Endothelial cell of umbilical vein (primary cell): ENCODE measurements around the gene PACS1. TPM values are rescaled to one million over a fixed set of nuclear protein-coding genes. Genes with fewer than 3 reads are reported as not detected.

Source experiments
- BruUV-seq: library from RNA; stranded (reverse); fragments of 400-500 nt; replicated peaks from 2 replicates; lab custom pipeline; 2021; lab: Mats Ljungman, UMichigan
- CTCF ChIA-PET: fragments of 300-600, 350-600 bp; sonication (Branson Sonifier 250); formaldehyde crosslinking; loops from one replicate; lab custom pipeline; 2021; ENCODE audit warnings: antibody characterized with exemption, inconsistent platforms; lab: Charles Lee
- POLR2A ChIA-PET: fragments of 300-600, 350-600 bp; sonication (Branson Sonifier 250); formaldehyde crosslinking; loops from one replicate; lab custom pipeline; 2021; ENCODE audit warnings: antibody characterized with exemption, inconsistent platforms; lab: Charles Lee
- DNase-seq: peaks from one replicate; pipeline ENCODE4 v3.0.0-alpha.2; 2011; ENCODE audit warnings: low read depth, low spot score
- FAIRE-seq: peaks from 2 replicates; lab custom pipeline; 2011; peaks lifted over from hg19 to GRCh38; lab: Jason Lieb, UNC
- H2AFZ ChIP-seq: 2 replicates; pipeline ENCODE4 v1.6.0; 2012; ENCODE audit warnings: low read depth, low read length, control low read depth, inconsistent platforms
- H3K27ac ChIP-seq: 2 replicates; pipeline ENCODE4 v1.5.1; 2011; ENCODE audit warnings: low read depth, mild to moderate bottlenecking, control low read depth, low read length, moderate library complexity; ENCODE audit not compliant: insufficient read depth
- H3K27me3 ChIP-seq, 2 experiments: 2 replicates each; pipeline versions ENCODE4 v1.6.0 to v1.6.1; 2011; ENCODE audit warnings: low read length in 2 of 2, mixed read lengths in 1 of 2; ENCODE audit not compliant: control insufficient read depth in 2 of 2, insufficient read depth in 2 of 2
- H3K36me3 ChIP-seq, 2 experiments: 2 replicates in 1 of 2; 3 replicates in 1 of 2; pipeline ENCODE4 v1.5.1; 2011; ENCODE audit warnings: low read length in 2 of 2, mild to moderate bottlenecking in 1 of 2, moderate library complexity in 1 of 2; ENCODE audit not compliant: control insufficient read depth in 2 of 2, insufficient read depth in 2 of 2; ENCODE audit errors: extremely low read depth in 1 of 2
- H3K4me1 ChIP-seq: 3 replicates; pipeline ENCODE4 v1.5.1; 2011; ENCODE audit warnings: mild to moderate bottlenecking, low read length; ENCODE audit not compliant: control insufficient read depth, insufficient read depth; ENCODE audit errors: extremely low read depth
- H3K4me2 ChIP-seq: 2 replicates; pipeline ENCODE4 v1.6.1; 2011; ENCODE audit warnings: low read length, control low read depth, mixed read lengths; ENCODE audit not compliant: insufficient read depth
- H3K4me3 ChIP-seq, 3 experiments: fragments of 200-600 bp in 1 of 3; sonication (generic), shearing (Covaris generic) in 1 of 3; replicated peaks in 1 of 3; 2 replicates each; pipeline ENCODE4 v1.5.1; 2011 to 2016; ENCODE audit warnings: control low read depth in 3 of 3, low read length in 3 of 3, mild to moderate bottlenecking in 2 of 3, inconsistent platforms in 1 of 3, low read depth in 1 of 3, moderate library complexity in 1 of 3; ENCODE audit not compliant: insufficient read depth in 1 of 3
- H3K79me2 ChIP-seq: 2 replicates; pipeline ENCODE4 v1.6.0; 2012; ENCODE audit warnings: low read length, inconsistent platforms; ENCODE audit not compliant: control insufficient read depth, insufficient read depth
- H3K9ac ChIP-seq: replicated peaks from 2 replicates; pipeline ENCODE3; 2011; ENCODE audit warnings: low read length, control low read depth; ENCODE audit not compliant: insufficient read depth; ENCODE audit errors: extremely low read depth
- H3K9me1 ChIP-seq: replicated peaks from 3 replicates; pipeline ENCODE4 v1.6.0; 2011; ENCODE audit warnings: mild to moderate bottlenecking, low read length; ENCODE audit not compliant: control insufficient read depth, insufficient read depth; ENCODE audit errors: extremely low read depth
- H3K9me3 ChIP-seq: replicated peaks from 2 replicates; pipeline ENCODE4 v1.5.1; 2012; ENCODE audit warnings: low read length, inconsistent platforms; ENCODE audit not compliant: control insufficient read depth, insufficient read depth
- H4K20me1 ChIP-seq: replicated peaks from 2 replicates; pipeline ENCODE3; 2011; ENCODE audit warnings: mild to moderate bottlenecking, low read length; ENCODE audit not compliant: control insufficient read depth, insufficient read depth; ENCODE audit errors: extremely low read depth
- FOS ChIP-seq: IDR thresholded peaks from 2 replicates; pipeline ENCODE4 v1.6.1; 2011; ENCODE audit warnings: mild to moderate bottlenecking, low read length, moderate library complexity, borderline replicate concordance; ENCODE audit not compliant: insufficient read depth
- GATA2 ChIP-seq: IDR thresholded peaks from 2 replicates; pipeline ENCODE4 v1.7.0; 2011; ENCODE audit warnings: low read depth, mild to moderate bottlenecking, moderate library complexity, mixed read lengths, low read length; ENCODE audit not compliant: insufficient read length, insufficient read depth
- JUN ChIP-seq: IDR thresholded peaks from 2 replicates; pipeline ENCODE4 v1.6.1; 2011; ENCODE audit warnings: borderline replicate concordance, low read depth; ENCODE audit not compliant: insufficient read length, insufficient read depth
- MYC ChIP-seq: IDR thresholded peaks from one replicate; pipeline ENCODE4 v1.6.1; 2011; ENCODE audit warnings: mild to moderate bottlenecking, low read depth, low read length
- POLR2A ChIP-seq: IDR thresholded peaks from 2 replicates; pipeline ENCODE4 v1.6.1; 2012; ENCODE audit warnings: low read depth, mild to moderate bottlenecking, control low read depth, low read length
- POLR2AphosphoS5 ChIP-seq: IDR thresholded peaks from 2 replicates; pipeline ENCODE4 v1.6.1; 2012; ENCODE audit warnings: low read depth, mild to moderate bottlenecking, control low read depth, low read length, moderate library complexity; ENCODE audit not compliant: insufficient read depth
- dilution Hi-C: fragments of 300-500 bp; cut with MboI; formaldehyde crosslinking; loops from one replicate; pipeline ENCODE4 v1.15.0; 2019; ENCODE audit warnings: low sequenced_read_pairs; ENCODE audit not compliant: extremely low pct_ligation_motif_present
- intact Hi-C: fragments of 100-400 bp; cut with micrococcal nuclease; formaldehyde crosslinking; loops from one replicate; pipeline ENCODE4 v1.10.0; 2022
- polyA plus RNA-seq, 4 experiments: library from polyadenylated mRNA; depleted of rRNA in 3 of 4; stranded (reverse) in 3 of 4; unstranded in 1 of 4; fragments of >200 nt; gene quantifications; 2 replicates each; pipeline versions ENCODE4 v1.2.1 to v1.2.3, GENCODE V29; 2011 to 2012; ENCODE audit warnings: missing spikeins in 1 of 4
- total RNA-seq: library from RNA; stranded (reverse); gene quantifications from 2 replicates; pipeline ENCODE4 v1.2.3, GENCODE V29; 2021
- TF ChIP-seq, protein P1 (sequence below), 2 donors: IDR thresholded peaks; 1 replicate in 1 of 2; 2 replicates in 1 of 2; pipeline ENCODE4 v1.5.1; 2011; ENCODE audit warnings: low read length in 2 of 2, mild to moderate bottlenecking in 2 of 2, moderate library complexity in 2 of 2, control low read depth in 1 of 2, inconsistent platforms in 1 of 2, low read depth in 1 of 2; ENCODE audit not compliant: insufficient read depth in 1 of 2; ENCODE audit errors: extremely low read depth in 1 of 2
- TF ChIP-seq, protein P2 (sequence below): IDR thresholded peaks from 2 replicates; pipeline ENCODE4 v1.6.1; 2011; ENCODE audit not compliant: insufficient read depth, insufficient read length

The PACS1 gene
- total and polyA plus RNA-seq, 2 donors (not counting 3 experiments of a cell fraction or from before 2014, with no cell fraction given) = 26.4 to 64.4 TPM

DNA sequence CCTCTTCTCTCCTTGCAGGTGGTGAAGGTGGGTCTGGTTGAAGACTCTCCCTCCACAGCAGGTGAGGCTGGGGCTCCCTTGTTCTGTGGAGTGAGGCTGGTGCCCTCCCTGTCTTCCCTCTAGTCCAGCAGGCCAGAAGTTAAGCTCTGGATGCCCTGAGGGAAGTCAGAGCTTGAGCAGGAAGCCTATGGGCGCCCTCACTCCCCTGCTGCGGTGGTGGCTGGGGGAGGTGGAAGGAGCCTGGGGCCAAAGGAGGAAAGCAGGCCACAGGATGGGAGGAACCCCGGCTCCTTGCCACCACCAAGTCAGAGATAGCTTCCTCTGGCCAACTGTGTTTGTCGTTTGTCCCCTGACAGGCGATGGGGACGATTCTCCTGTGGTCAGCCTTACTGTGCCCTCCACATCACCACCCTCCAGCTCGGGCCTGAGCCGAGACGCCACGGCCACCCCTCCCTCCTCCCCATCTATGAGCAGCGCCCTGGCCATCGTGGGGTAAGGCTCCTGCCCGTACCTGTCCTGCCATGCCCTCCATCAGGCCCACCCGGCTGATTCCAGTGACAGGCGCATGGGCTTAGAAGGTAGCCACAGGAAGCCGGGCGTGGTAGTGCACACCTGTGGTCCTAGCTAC lies 168.8 kb downstream of the PACS1 start:
- no peaks in the 10 kb centered on the region for H3K9me1 ChIP-seq
- H3K9me3 ChIP-seq = no peaks in the 10 kb centered on the region
- H4K20me1 ChIP-seq = no peaks in the 10 kb centered on the region
- H2AFZ ChIP-seq = no peak overlapping the region
- H3K27me3 ChIP-seq = no peaks in the 10 kb centered on the region
- no peaks in the 10 kb centered on the region for H3K4me1 ChIP-seq
- DNase-seq (no peak), FAIRE-seq (no peak)
- H3K36me3 ChIP-seq = peaks cover 0 to 53% of the 10 kb centered on the region in 2 experiments
- no peak for TF ChIP-seq MYC
- TF ChIP-seq, protein P1, sequence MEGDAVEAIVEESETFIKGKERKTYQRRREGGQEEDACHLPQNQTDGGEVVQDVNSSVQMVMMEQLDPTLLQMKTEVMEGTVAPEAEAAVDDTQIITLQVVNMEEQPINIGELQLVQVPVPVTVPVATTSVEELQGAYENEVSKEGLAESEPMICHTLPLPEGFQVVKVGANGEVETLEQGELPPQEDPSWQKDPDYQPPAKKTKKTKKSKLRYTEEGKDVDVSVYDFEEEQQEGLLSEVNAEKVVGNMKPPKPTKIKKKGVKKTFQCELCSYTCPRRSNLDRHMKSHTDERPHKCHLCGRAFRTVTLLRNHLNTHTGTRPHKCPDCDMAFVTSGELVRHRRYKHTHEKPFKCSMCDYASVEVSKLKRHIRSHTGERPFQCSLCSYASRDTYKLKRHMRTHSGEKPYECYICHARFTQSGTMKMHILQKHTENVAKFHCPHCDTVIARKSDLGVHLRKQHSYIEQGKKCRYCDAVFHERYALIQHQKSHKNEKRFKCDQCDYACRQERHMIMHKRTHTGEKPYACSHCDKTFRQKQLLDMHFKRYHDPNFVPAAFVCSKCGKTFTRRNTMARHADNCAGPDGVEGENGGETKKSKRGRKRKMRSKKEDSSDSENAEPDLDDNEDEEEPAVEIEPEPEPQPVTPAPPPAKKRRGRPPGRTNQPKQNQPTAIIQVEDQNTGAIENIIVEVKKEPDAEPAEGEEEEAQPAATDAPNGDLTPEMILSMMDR (IDR thresholded peaks at IDR 0.05; ENCODE audit: extremely low read depth in 1 of 2, insufficient read depth in 1 of 2, low read depth in 1 of 2, low read length in 2 of 2) = no peak
- no peak for TF ChIP-seq POLR2A
- TF ChIP-seq GATA2 = no peak
- no peak for TF ChIP-seq JUN
- TF ChIP-seq POLR2AphosphoS5 = no peak
- TF ChIP-seq, protein P2, sequence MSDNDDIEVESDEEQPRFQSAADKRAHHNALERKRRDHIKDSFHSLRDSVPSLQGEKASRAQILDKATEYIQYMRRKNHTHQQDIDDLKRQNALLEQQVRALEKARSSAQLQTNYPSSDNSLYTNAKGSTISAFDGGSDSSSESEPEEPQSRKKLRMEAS = no peak
- TF ChIP-seq FOS = no peak
- H3K4me3 ChIP-seq = no peak overlapping the region
- BruUV-seq = no TSS peak
- no peak overlapping the region for H3K9ac ChIP-seq
- H3K27ac ChIP-seq = no peak overlapping the region
- intact Hi-C loops (no loop called here), dilution Hi-C loops (no loop called here)
- H3K79me2 ChIP-seq = no peaks in the 10 kb centered on the region
- H3K4me2 ChIP-seq = no peak overlapping the region
- CTCF ChIA-PET = no interaction called here
- POLR2A ChIA-PET = no interaction called here
